Suprapubic skin (tissue), 4 donors: ENCODE data around the gene CHST11. TPM values are rescaled to one million over a fixed set of nuclear protein-coding genes. Genes with fewer than 3 reads are reported as not detected.

Source experiments
- DNase-seq, 2 donors: peaks; one replicate each; pipeline ENCODE4 v3.0.0-alpha.2; 2019; ENCODE audit warnings: low spot score in 2 of 2
- H3K27ac ChIP-seq: fragments of 200-600 bp; sonication (generic); one replicate; pipeline ENCODE4 v1.5.1; 2019
- H3K27me3 ChIP-seq: fragments of 200-600 bp; sonication (generic); one replicate; pipeline ENCODE4 v1.5.1; 2019
- H3K36me3 ChIP-seq: fragments of 200-600 bp; sonication (generic); one replicate; pipeline ENCODE4 v1.5.1; 2019
- H3K4me1 ChIP-seq: fragments of 200-600 bp; sonication (generic); one replicate; pipeline ENCODE4 v1.5.1; 2019
- H3K4me3 ChIP-seq: fragments of 200-600 bp; sonication (generic); one replicate; pipeline ENCODE4 v1.5.1; 2019; ENCODE audit warnings: mild to moderate bottlenecking
- H3K9me3 ChIP-seq: fragments of 200-600 bp; sonication (generic); one replicate; pipeline ENCODE4 v1.5.1; 2019
- EP300 ChIP-seq: sonication (generic); formaldehyde crosslinking; IDR thresholded peaks from one replicate; pipeline ENCODE4 v1.6.1; 2017; ENCODE audit warnings: antibody characterized with exemption
- POLR2A ChIP-seq, 2 donors: fragments of 450-650 bp; IDR thresholded peaks; one replicate each; pipeline ENCODE4 v1.6.1; 2017; ENCODE audit warnings: antibody characterized with exemption in 2 of 2, mild to moderate bottlenecking in 2 of 2, moderate library complexity in 2 of 2
- POLR2AphosphoS5 ChIP-seq, 3 donors: sonication (generic); formaldehyde crosslinking; IDR thresholded peaks; one replicate each; pipeline ENCODE4 v1.6.1; 2017; ENCODE audit warnings: antibody characterized with exemption in 3 of 3
- WGBS: methylation state at CpG from one replicate; pipeline ENCODE4 v1.1.5; 2018; 5-methylcytosine and 5-hydroxymethylcytosine counted together
- total RNA-seq, 4 donors: library from RNA; depleted of rRNA; stranded (reverse); fragments of >200 nt; gene quantifications; one replicate each; pipeline ENCODE4 v1.1.0, GENCODE V29; 2016
- TF ChIP-seq, protein P1 (sequence below), 2 donors: fragments of 200-600 bp in 1 of 2; fragments of 450-650 bp in 1 of 2; sonication (generic) in 1 of 2; IDR thresholded peaks; one replicate each; pipeline ENCODE4 v1.5.1; 2016 to 2019; ENCODE audit warnings: antibody characterized with exemption in 2 of 2, mild to moderate bottlenecking in 1 of 2, moderate library complexity in 1 of 2

CHST11 gene
- total RNA-seq, 4 donors from 2014 or later, result 1.8 to 5.8 (median 3.8) TPM

DNA sequence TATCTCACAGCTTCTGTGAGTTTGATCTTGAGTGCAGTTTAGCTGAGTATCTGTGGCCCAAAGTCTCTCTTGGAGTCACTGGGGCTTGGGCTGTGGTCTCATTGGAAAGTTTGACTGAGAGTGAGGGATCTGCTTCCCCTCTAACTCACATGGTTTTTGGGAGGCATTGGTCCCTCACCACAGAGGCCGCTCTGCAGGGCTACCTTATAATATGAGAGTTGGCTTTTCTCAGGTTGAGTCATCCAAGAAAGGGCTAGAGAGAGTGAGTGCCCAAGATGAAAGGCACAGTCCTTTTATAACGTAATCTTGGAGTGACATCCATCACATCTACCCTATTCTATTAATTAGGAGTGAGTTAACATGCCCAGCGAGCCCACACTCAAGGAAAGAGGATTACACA, 325.5 kb downstream of the CHST11 start:
- DNase-seq, result no peak
- TF ChIP-seq, protein P1, sequence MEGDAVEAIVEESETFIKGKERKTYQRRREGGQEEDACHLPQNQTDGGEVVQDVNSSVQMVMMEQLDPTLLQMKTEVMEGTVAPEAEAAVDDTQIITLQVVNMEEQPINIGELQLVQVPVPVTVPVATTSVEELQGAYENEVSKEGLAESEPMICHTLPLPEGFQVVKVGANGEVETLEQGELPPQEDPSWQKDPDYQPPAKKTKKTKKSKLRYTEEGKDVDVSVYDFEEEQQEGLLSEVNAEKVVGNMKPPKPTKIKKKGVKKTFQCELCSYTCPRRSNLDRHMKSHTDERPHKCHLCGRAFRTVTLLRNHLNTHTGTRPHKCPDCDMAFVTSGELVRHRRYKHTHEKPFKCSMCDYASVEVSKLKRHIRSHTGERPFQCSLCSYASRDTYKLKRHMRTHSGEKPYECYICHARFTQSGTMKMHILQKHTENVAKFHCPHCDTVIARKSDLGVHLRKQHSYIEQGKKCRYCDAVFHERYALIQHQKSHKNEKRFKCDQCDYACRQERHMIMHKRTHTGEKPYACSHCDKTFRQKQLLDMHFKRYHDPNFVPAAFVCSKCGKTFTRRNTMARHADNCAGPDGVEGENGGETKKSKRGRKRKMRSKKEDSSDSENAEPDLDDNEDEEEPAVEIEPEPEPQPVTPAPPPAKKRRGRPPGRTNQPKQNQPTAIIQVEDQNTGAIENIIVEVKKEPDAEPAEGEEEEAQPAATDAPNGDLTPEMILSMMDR (IDR thresholded peaks at IDR 0.05), result no peak
- TF ChIP-seq EP300 (no peak), POLR2A (IDR thresholded peaks at IDR 0.05) (no peak), POLR2AphosphoS5 (IDR thresholded peaks at IDR 0.05) (no peak)
- Histone ChIP-seq H3K36me3 (no peaks in the 10 kb centered on the region), H3K27me3 (no peaks in the 10 kb centered on the region), H3K9me3 (no peaks in the 10 kb centered on the region), H3K27ac (no peak overlapping the region), H3K4me1 (no peaks in the 10 kb centered on the region), H3K4me3 (no peak overlapping the region)
- 93% methylated on average over 3 of the region's 3 CpGs for WGBS

- Histone ChIP-seq H3K9me3 (no peaks in the 10 kb centered on the region), H3K27me3 (no peaks in the 10 kb centered on the region), H3K4me3 (no peak overlapping the region), H3K27ac (no peak overlapping the region), H3K36me3 (no peaks in the 10 kb centered on the region), H3K4me1 (no peaks in the 10 kb centered on the region)
- TF ChIP-seq EP300 (no peak), POLR2AphosphoS5 (IDR thresholded peaks at IDR 0.05) (no peak), POLR2A (IDR thresholded peaks at IDR 0.05) (no peak)
- TF ChIP-seq, protein P1 (IDR thresholded peaks at IDR 0.05), result no peak
- 70% methylated on average over 1 of the region's 1 CpG for WGBS
- no peak for DNase-seq
Measured at GRCh38 chr12:104784592-104784991, 327.8 kb downstream of the CHST11 start.

GRCh38 chr12:104785886-104786285, 329.1 kb downstream of the CHST11 start:
- no peaks in the 10 kb centered on the region for H3K9me3 ChIP-seq
- TF ChIP-seq, protein P1 (IDR thresholded peaks at IDR 0.05), result no peak
- TF ChIP-seq POLR2AphosphoS5 (IDR thresholded peaks at IDR 0.05) (no peak), POLR2A (IDR thresholded peaks at IDR 0.05) (no peak), EP300 (no peak)
- H3K4me1 ChIP-seq, result no peaks in the 10 kb centered on the region
- H3K36me3 ChIP-seq, result no peaks in the 10 kb centered on the region
- no peak overlapping the region for H3K4me3 ChIP-seq
- no peak for DNase-seq
- 93% methylated on average over 5 of the region's 5 CpGs for WGBS
- H3K27ac ChIP-seq, result no peak overlapping the region
- no peaks in the 10 kb centered on the region for H3K27me3 ChIP-seq

DNA sequence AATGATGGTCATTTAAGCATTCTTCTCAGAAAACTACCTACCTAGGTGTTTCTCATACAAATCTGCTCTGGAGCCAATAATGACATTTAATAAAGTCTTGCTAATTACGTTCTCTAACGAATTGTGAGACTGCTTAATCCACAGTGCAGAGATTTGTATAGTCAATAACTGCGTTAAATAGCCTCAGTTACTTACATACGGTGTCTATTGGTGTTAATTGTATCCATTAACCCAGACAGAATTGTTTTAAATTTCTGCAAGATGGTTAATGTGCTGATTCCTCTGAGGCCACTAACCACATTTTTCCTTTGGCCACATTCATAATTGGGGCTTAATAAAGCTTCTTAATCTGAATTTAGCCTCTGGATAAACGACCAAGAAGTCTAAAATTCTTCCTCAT, 329.6 kb downstream of the CHST11 start:
- no peak for TF ChIP-seq POLR2A (IDR thresholded peaks at IDR 0.05)
- TF ChIP-seq, protein P1 (IDR thresholded peaks at IDR 0.05), result no peak
- no peak for TF ChIP-seq EP300
- TF ChIP-seq POLR2AphosphoS5 (IDR thresholded peaks at IDR 0.05), result no peak
- DNase-seq, result no peak
- Histone ChIP-seq H3K27ac (no peak overlapping the region), H3K9me3 (no peaks in the 10 kb centered on the region), H3K27me3 (no peaks in the 10 kb centered on the region), H3K4me3 (no peak overlapping the region), H3K4me1 (no peaks in the 10 kb centered on the region), H3K36me3 (no peaks in the 10 kb centered on the region)
- 86% methylated on average over 5 of the region's 5 CpGs for WGBS

- H3K9me3 ChIP-seq, result no peaks in the 10 kb centered on the region
- peaks cover 18% of the 10 kb centered on the region for H3K4me1 ChIP-seq
- DNase-seq, result no peak
- H3K27me3 ChIP-seq, result no peaks in the 10 kb centered on the region
- TF ChIP-seq, protein P1 (IDR thresholded peaks at IDR 0.05), result no peak
- no peak for TF ChIP-seq POLR2AphosphoS5 (IDR thresholded peaks at IDR 0.05)
- no peak for TF ChIP-seq POLR2A (IDR thresholded peaks at IDR 0.05)
- TF ChIP-seq EP300, result no peak
- no peaks in the 10 kb centered on the region for H3K36me3 ChIP-seq
- no peak overlapping the region for H3K4me3 ChIP-seq
- H3K27ac ChIP-seq, result no peak overlapping the region
Measured at GRCh38 chr12:104788840-104789271, 332.1 kb downstream of the CHST11 start.
